OCI-LY1 (cell line): ENCODE results near the gene RNF169.

Experiments
- EZH2 ChIP-seq: fragments of 200-600 bp; sonication (generic), shearing (Covaris generic); IDR thresholded peaks from 2 replicates; pipeline ENCODE4 v1.8.0; 2017; ENCODE audit warnings: borderline replicate concordance, mixed run types, mild to moderate bottlenecking, antibody characterized with exemption, low read length, moderate library complexity, mixed read lengths
- TF ChIP-seq, protein P1 (sequence below): fragments of 200-600 bp; sonication (generic), shearing (Covaris generic); IDR thresholded peaks from 2 replicates; pipeline ENCODE4 v1.5.1; 2017; ENCODE audit warnings: mild to moderate bottlenecking, antibody characterized with exemption, low read length, moderate library complexity, mixed read lengths

- TF ChIP-seq, protein P1, sequence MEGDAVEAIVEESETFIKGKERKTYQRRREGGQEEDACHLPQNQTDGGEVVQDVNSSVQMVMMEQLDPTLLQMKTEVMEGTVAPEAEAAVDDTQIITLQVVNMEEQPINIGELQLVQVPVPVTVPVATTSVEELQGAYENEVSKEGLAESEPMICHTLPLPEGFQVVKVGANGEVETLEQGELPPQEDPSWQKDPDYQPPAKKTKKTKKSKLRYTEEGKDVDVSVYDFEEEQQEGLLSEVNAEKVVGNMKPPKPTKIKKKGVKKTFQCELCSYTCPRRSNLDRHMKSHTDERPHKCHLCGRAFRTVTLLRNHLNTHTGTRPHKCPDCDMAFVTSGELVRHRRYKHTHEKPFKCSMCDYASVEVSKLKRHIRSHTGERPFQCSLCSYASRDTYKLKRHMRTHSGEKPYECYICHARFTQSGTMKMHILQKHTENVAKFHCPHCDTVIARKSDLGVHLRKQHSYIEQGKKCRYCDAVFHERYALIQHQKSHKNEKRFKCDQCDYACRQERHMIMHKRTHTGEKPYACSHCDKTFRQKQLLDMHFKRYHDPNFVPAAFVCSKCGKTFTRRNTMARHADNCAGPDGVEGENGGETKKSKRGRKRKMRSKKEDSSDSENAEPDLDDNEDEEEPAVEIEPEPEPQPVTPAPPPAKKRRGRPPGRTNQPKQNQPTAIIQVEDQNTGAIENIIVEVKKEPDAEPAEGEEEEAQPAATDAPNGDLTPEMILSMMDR = no peak
- TF ChIP-seq EZH2 = no peak
These were observed 95.4 kb downstream of the RNF169 start for GRCh38 chr11:74844072-74844471.
